Cardiac septum (tissue), 1 donor: ENCODE data around the gene TUBB4B. TPM values are rescaled to one million over a fixed set of nuclear protein-coding genes. Genes with fewer than 3 reads are reported as not detected.

Experiments used
- DNase-seq: peaks from one replicate; pipeline ENCODE4 v3.0.0-alpha.2; 2020; ENCODE audit warnings: low spot score
- intact Hi-C: fragments of 100-400 bp; cut with DNase I; formaldehyde crosslinking; loops from one replicate; pipeline ENCODE4 v1.14.0; 2022
- total RNA-seq: library from RNA; stranded (reverse); fragmentation: NEBNext Ultra II Directional; extraction: Animal tissue kit (Norgen Biotek cat#: 25700); gene quantifications from one replicate; pipeline ENCODE4 v1.2.1, GENCODE V29; 2021
- donor health status: DM: no; HTN: no; CAD: no.

Gene TUBB4B
- total RNA-seq, 1 donor from 2014 or later, result 304 TPM

DNA sequence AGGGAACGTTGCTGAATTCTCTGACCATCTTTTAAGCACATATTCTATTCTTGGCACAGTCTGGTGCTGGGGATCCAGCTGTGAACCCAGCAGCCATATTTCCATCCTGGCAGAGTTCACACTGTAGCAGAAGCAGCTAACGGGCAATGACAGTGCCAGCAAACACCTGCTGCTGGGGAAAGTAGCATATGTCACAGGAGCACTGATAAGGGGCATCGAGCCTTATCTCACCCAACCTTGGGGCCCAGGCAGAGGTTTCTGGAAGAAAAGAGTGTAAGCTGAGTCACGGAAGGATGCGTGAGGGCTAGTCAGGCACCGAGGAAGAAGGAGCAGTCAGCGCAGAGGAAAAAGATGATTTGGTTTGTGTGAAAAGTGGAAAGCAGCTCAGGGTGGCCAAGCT, 34.5 kb upstream of the TUBB4B start:
- intact Hi-C loops, result no loop called here
- DNase-seq, result no peak

DNA sequence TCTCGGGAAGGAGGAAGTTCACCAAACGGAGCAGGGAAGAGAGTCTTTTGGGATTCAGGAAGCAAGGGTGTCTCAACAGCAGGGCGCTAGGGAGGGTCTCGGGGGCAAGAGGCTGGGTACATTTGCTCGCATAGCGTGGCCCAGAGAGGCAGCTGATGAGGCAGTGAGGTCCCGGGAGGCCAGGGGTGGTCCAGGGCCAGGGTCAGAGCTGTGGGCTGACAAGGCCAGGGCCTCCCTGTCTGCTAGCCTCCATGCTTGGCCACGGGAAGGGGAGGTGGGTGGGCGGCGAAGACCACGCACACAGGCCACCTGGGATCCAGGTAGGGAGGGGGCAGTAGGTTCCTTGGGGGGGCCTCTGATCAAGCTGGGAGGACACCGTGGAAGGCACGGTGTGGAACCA, 29.6 kb upstream of the TUBB4B start:
- no peak for DNase-seq
- intact Hi-C loops, result no loop called here

DNA sequence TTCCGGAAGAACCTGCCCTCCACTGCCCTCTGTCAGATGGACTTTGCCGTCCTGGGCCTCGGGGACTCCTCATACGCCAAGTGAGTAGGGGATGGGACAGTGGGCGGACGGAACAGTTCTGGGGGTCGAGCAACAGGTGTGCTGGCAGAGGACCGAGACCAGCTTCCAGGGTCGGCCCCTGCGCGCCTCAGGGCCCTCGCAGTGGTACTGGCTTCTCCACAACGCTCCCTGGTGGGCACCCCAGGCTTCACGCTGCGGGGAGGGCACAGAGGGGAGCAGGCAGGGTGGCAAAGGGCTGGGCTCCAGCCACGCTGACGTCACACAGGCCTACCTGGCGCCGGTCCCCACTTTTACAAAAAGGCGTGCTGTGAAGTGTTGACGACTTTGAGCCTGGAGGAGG, 28.6 kb upstream of the TUBB4B start:
- DNase-seq, result no peak
- intact Hi-C loops, result no loop called here

DNA sequence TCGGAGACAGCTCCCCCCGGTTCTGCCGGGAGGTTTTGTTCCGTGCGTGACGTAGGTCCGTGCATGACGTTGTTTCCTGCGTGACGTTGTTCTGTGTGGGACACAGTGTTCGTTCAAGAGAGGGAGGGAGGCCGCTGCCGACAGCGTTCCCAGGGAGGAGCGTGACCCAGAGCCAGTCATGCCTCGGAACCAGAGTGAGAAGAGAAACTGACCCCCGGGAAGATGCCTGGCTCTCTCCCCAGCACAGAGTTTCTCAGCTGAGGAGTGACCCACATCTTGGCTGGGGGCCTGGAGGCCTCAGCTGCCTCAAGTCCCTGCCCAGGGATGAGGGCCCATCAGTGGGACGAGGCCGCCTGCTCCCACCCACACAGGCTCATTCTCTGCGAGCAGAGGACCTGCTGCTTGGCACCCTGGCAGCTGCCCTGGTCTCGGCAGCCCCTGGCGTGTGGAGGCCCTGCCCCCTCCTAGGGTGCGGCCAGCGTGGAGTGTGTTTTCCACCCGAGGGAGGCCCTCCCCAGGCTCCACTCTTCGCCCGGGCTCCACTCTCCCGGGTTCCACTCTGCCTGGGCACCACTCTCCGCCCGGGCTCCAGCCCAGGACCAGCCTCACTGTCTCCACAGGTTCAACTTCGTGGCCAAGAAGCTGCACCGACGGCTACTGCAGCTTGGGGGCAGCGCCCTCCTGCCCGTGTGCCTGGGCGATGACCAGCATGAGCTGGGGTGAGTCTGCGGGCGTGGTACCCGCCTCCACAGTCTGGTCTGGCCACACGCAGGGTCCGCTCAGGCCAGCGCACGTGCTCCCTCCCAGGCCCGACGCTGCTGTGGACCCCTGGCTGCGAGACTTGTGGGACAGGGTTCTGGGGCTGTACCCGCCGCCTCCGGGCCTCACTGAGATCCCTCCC, 27.7 kb upstream of the TUBB4B start:
- intact Hi-C loops, result no loop called here
- DNase-seq, result no peak

DNA sequence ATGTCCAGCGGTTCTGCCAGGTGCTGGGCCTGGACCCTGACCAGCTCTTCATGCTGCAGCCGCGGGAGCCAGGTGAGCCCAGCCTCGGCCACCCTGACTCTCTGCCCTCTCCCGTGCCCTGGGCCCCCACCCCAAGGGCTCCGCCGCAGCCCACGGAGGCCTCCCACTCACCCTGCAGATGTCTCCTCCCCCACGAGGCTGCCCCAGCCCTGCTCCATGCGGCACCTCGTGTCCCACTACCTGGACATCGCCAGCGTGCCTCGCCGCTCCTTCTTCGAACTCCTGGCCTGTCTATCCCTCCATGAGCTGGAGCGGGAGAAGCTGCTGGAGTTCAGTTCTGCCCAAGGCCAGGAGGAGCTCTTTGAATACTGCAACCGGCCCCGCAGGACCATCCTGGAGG, 26.5 kb upstream of the TUBB4B start:
- intact Hi-C loops, result no loop called here
- no peak for DNase-seq

DNA sequence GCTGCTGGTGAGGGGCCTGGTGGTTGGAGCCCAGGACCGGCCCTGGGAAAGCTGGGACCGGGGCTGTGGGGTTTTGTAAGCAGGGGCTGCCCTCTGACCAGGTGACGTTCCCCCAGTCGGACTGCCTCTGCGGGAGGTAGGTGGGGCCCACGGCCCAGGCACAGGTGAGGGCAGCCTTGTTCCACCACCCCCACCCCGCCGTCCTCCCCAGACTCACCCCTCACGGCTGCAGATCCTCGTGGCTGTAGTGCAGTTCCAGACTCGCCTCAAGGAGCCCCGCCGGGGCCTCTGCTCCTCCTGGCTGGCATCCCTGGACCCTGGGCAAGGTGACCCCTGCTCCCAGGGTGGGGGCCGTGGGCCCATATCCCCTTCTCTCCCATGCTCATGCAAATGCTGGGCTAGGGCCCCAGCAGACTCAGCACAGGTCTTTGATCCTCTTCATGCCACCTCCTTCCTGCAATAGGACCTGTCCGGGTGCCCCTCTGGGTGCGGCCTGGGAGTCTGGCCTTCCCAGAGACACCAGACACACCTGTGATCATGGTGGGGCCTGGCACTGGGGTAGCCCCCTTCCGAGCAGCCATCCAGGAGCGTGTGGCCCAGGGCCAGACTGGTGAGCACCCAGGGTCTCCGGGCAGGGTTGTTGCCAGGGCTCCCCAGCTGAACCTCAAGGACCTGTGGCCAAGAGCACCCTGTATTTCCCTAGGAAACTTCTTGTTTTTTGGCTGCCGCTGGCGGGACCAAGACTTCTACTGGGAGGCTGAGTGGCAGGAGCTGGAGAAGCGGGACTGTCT, 25.7 kb upstream of the TUBB4B start:
- intact Hi-C loops, result no loop called here
- no peak for DNase-seq

DNA sequence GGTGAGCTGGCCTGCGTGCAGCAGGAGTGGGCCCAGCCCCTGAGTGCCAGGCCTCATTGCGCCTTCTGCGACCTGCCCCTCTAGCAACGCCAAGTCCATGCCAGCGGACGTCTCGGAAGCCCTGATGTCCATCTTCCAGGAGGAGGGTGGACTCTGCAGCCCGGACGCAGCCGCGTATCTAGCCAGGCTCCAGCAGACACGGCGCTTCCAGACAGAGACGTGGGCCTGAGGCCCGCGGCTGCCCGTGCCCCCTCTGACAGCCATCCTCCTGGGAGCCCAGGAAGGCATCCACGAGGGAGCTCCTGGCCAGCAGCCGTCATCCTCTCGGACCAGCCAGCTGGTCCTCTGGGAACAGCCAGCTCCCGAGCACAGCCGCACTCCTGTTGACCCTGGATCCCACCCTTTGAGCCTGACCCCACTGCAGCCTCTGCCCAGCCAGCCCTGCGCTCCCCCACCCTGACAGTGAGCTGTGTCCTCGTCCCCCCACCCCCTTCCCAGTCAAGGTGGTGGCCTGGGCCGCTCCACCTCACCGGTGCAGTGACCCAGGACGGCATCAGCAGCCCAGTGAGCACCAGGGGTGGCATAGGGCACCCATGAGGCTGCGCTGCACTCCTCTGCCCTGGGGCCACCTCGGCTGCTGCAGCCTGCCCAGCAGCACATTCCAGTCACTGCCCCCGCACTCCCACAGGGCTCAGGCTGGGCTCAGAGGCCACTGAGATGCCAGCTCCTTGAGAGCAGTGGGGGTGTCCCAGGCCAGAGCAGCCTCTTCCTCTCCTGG, 24.7 kb upstream of the TUBB4B start:
- intact Hi-C loops, result no loop called here
- DNase-seq, result no peak

DNA sequence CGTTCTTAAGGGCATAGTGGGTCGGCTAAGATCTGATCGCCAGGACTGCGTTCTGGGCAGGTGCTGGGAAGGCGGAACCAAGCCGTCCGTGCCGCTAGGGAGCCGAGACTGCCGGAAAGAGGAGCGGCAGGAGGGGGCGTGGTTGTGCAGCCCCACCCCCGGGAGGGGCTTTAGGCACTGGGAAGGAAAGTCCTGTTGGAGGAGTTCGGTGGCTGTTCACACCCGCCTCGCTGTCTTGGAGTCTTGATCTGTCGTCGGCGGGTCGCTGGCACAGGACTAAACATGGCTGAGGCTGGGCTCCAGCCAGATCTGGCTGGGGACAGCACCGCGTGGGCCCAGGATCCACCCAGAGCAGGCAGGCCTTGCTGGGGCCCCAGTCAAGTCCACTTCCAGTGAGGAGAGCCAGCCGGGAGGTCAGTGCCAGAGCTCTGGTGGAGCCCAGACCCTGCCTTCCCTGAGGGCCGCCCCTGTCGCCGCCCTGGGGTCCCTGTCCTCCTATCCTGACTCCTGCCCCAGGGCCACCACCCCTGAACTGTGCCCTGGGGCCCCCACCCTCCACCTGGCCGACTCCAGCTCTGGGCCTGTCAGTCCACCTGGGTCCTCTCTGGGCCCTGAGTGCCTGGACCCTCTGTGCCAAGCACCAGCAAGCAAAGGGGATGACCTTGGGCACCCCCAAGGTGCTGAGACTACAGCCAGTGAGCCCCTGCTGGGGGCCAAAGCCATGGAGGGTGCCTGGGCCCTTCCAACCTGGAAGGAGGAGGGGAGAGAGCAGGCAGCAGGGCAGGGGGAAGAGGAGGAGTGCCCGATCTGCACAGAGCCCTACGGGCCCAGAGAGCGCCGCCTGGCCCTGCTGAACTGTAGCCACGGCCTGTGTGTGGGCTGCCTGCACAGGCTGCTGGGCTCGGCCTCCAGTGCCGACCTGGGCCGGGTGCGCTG, 23.5 kb upstream of the TUBB4B start:
- no peak for DNase-seq
- intact Hi-C loops, result no loop called here

DNA sequence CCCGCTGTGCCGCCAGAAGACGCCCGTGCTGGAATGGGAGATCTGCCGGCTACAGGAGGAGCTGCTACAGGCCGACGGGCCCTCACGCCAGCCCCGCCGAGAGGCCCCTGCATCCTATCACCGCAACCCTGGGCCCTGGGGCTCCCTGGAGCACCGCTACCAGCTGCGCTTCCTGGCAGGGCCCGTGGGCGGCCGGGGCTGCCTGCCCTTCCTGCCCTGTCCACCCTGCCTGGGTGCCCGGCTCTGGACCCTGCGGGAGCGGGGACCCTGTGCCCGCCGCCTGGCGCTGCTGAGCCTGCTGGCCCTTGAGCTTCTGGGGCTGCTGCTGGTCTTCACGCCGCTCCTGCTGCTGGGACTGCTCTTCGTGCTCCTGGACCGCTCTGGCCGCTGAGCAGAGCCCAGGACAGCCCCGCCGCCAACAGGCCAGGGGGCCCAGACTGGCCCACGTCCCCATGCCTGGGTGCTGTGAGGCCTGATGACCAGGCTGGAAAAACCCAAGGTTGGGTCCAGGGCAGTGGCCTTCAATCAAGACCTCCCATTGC, 22.8 kb upstream of the TUBB4B start:
- intact Hi-C loops, result no loop called here
- no peak for DNase-seq

DNA sequence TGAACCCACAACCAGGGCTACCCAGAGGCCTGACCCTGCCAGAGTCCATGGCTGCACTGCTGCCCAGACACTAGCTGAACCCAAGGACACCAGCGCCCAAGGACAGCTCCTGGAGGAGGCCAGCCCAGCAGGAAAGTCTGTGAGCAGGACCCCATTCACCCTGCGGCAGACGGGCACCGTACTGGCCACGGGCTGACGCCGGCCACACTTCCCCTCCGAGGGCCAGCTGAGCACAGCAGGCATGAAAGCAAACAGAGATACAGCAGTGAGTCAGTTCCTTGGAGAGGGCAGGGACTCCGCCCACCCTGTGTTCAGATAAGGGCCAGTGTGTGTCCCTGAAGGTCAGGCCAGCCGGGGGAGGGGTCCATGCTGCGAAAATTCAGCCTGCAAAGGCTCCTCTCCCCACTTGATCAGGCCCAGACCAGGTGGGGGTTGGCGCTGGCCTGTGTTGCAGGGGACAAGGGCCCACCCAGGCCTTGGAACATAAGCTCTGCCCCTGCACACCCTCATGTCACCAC, 22.3 kb upstream of the TUBB4B start:
- peak; percentile 80 for DNase-seq

DNA sequence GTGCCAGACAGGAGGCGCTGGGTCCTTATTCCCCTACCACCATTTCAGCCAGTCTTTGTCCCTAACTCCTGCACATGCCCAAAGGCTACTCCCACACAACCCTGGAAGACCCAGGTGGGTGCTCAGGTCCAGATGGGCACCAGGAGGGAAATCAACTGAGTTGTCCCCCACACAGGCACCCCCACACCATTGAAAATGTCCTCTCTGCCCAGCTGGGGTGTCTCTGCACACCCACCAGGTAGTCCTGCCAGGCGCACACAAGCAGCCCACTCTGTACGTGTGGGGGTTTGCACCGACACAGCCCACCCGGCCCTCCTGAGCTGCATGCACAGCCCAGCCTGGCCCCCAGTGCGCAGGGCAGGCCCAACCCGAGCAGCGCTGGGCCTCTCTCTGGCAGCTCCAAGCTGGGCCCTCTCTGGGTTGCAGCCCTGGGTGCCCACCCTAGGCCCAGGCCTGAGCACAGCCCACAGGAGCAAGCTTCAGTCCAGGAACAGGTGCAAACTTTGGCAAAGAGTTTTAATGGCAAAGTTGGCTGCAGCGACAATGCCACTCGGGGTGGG, 21.2 kb upstream of the TUBB4B start:
- no peak for DNase-seq
- intact Hi-C loops, result no loop called here

More for the DNA sequence above, 22.3 kb upstream of the TUBB4B start:
- intact Hi-C loops, result no loop called here

DNA sequence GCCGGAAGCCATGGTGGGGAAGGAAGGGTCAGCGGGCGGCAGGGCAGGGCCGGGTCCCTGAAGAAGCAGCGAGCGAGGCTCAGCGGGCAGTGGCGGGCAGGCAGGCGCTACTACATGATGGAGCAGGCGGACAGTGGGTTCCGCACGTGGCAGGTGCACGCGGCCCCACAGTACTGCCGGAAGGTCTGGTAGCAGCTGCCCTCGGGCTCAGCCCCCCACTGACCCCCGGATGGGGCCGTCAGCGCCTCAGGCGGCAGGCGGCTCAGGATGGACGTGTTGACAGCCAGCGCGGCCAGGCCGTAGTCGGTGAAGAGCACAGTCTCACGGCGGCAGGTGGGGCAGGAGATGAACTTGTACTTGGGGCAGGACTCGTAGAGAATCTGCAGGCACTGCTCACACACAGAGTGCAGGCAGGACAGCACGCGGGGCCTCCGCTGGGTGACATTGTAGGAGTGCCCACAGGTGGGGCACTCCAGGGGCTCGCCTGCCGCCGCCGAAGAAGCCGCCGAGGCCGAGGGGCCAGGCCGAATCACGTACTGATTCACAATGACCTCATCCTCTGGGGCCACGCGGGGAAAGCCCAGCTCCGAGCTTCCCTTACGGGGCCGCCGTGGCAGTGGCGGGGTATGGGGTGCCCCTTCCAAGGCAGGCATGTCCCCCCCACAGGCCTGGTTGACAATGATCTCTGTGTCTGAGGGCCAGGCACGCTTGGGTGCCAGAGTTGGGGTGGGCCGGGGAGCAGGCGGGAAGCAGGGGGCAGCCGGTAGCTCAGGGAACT, 20.6 kb upstream of the TUBB4B start:
- no peak for DNase-seq
- intact Hi-C loops, result no loop called here

DNA sequence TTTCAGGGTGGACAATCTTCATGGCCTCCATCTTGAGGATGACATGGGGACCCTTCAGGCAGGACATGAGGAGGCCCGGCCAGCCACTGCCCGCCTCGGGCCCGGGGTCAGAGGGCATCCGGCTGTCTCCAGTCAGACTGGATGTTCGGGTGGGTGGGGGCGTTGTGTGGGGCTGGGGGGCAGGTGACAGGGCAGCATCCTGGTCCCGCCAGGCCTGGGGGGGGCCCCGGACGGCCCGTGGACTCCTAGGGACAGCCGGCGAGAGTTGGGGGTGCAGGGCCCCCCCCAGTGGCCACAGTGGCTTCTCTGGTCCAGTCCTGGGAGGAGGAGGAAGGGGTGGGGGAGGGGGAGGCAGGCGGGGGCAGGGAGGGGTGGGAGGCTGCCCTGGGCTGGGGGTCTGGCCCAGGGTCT, 20.0 kb upstream of the TUBB4B start:
- no peak for DNase-seq
- intact Hi-C loops, result no loop called here

DNA sequence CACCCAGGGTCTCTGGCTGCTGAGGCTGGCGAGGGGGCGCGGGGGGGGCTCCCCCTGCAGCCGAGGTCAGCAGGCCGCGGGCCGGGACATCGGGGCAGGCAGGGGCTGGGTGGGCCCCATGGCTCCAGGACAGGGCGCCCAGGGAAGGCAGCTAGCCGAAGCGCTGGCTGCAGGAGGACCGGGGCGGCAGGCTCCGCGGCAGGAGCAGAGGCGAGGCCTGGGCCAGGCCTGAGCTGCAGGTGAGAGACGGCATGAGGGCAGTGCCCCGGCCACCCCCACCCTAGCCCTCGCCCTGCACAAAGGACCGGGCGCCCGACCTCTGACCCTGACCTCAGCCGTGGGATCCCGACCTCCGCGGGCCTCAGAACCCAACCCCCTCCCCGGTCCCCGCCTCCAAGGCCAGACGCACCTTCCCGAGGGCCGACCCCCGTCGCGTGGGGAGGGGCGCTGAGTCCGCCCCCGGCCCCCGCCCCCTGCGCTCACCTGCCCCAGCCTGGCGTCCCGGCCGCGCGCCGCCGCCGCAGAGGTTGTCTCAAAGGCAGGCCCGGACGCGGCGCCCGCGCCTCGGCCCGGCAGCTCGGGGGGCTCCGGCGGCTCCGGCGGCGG, 19.5 kb upstream of the TUBB4B start:
- intact Hi-C loops, result loop anchor here (2.0 kb wide), 2 partner anchors 21 to 33 kb away; partner anchors contain the start of genes ANAPC2, SSNA1 and TPRN
- no peak for DNase-seq

DNA sequence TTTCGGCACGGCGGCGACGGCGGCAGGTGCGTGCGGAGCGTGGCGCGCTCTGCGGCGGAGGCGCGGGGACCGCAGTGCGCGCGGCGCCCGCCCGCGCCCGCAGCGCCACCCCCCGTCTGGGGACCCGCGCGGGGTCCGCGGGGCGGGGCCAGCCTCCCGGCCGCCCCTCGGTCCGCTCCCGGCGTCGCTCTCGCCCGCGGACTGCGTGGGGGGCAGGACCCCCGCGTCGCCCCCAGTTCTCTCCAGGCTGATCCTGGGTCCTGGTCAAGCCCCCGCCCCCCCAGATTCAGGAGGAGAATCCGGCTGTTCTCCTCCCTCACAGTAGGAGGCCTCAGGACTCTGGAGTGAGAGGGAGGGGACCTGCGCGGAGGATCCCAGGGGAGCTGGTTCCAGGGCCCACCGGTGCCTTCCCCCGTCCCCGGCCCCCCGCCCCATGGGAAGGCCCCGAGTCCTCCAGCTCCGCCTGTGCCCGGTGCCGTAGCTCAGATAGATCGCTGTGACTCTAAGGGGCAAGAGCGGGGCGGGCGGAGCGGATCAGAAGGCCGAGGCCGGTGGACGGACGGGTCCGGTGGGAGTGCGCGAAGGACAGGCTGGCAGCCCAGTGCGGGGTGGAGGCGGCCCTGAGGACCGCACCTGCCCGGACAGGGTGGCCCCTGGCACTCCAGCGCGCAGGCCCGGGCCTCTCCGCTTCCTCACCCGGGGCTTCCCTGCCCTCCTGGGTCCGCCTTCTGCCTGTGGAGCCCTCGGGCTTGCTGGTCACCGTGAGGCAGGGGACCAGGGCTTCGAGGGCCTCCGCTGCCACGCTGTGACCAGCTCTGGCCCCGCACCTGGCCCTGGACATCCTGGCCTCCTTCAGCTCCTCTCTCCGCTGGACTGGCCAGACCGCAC, 18.7 kb upstream of the TUBB4B start, which contains the start of gene RNF208:
TSS of gene RNF208 (minus strand) at position 51 of the 888 bp plus-strand sequence. CDS start 1,028 bp downstream, outside the sequence.
- intact Hi-C loops, result loop anchor here (1.0 to 2.0 kb wide), 3 partner anchors 22 to 34 kb away; partner anchors contain the start of genes ANAPC2, NELFB, SSNA1 and TPRN
- DNase-seq, result no peak
